GM19463 (cell line): Measurements from ENCODE around the gene RERG.
"Not testable (repeated sequence)": the region's sequence is repeated elsewhere in the genome, so short reads cannot be mapped to it uniquely, and the experiment has no call there.

ENCODE experiments used
- ATAC-seq: cut with Tn5 transposase; IDR thresholded peaks from one replicate; pipeline ENCODE4 v1.9.1; 2021; ENCODE audit warnings: mild to moderate bottlenecking, moderate library complexity; ENCODE audit not compliant: unreplicated experiment

RERG gene

GRCh38 chr12:15151161-15152091 is 69.8 kb downstream of the RERG start:
- no peak for ATAC-seq

GRCh38 chr12:15146585-15146984 is 74.6 kb downstream of the RERG start:
- no peak for ATAC-seq

- ATAC-seq = no peak
These were observed 77.8 kb downstream of the RERG start for GRCh38 chr12:15143467-15143866.

- ATAC-seq = no peak
These were observed 78.5 kb downstream of the RERG start for GRCh38 chr12:15142711-15143110.

- ATAC-seq = no peak
These were observed 89.8 kb downstream of the RERG start for GRCh38 chr12:15131431-15131830.

GRCh38 chr12:15130541-15130940 is 90.7 kb downstream of the RERG start:
- ATAC-seq = no peak

GRCh38 chr12:15123401-15123800 is 97.8 kb downstream of the RERG start:
- ATAC-seq = no peak

GRCh38 chr12:15122344-15122743 is 98.9 kb downstream of the RERG start:
- no peak for ATAC-seq

GRCh38 chr12:15118955-15119354 is 102.3 kb downstream of the RERG start:
- no peak for ATAC-seq

GRCh38 chr12:15116983-15117382 is 104.2 kb downstream of the RERG start:
- ATAC-seq = no peak

GRCh38 chr12:15116086-15116485 is 105.1 kb downstream of the RERG start:
- ATAC-seq = no peak

GRCh38 chr12:15115434-15115833 is 105.8 kb downstream of the RERG start:
- ATAC-seq = no peak

- ATAC-seq = no peak
These were observed 106.7 kb downstream of the RERG start for GRCh38 chr12:15114501-15114900.

- no peak for ATAC-seq
These were observed 128.4 kb downstream of the RERG start for GRCh38 chr12:15092826-15093225.

- no peak for ATAC-seq
These were observed 130.8 kb downstream of the RERG start for GRCh38 chr12:15090441-15090840.

- ATAC-seq = no peak
These were observed 133.1 kb downstream of the RERG start for GRCh38 chr12:15088105-15088504.

GRCh38 chr12:15077751-15078150 is 143.5 kb downstream of the RERG start:
- ATAC-seq = not testable (repeated sequence)

GRCh38 chr12:15074351-15074750 is 146.9 kb downstream of the RERG start:
- no peak for ATAC-seq

- ATAC-seq = no peak
These were observed 162.1 kb downstream of the RERG start for GRCh38 chr12:15059123-15059522.
